NCI-H128 (cell line): Measurements from ENCODE around the gene ORC2.

ENCODE experiments used
- DNase-seq: peaks from one replicate; lab custom pipeline; 2025; ENCODE audit not compliant: unreplicated experiment; lab: John Stamatoyannopoulos, UW

The ORC2 gene

GRCh38 chr2:200862532-200863000 is 100.9 kb downstream of the ORC2 start:
- no peak for DNase-seq

GRCh38 chr2:200861617-200862155 is 101.8 kb downstream of the ORC2 start:
- no peak for DNase-seq

DNA sequence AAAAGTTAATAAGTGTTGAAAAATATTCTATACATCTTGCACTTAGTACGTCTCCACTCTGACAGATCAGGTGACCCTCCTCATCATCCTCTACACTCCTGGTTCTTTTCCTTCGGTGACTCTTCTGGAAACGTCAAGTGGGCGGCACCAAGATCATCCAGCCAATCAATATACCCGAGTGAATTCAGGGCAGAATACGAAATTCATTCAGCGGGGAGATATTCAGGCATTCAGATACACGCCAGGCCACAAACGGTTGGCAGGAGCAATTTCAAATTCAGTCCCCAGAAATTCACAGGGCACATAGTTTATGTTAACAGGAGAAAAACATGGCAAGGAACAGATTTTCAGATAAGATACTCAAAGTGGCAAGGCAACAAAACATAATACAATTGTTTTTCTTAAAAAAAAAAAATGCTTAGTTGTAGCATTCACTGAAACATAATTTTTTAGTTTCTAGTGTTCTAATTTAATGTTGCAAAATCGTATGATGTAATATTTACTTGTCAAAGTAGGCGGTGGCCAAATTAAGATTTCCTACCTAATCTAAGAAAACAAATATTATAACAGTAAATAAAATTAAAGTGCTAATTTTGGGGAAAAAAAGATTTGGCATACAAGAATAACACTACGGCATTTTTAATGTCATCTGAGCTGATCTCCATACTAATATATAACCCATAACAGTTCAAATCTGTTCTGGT is 103.2 kb downstream of the ORC2 start:
- no peak for DNase-seq
